DMS53 (cell line): ENCODE results near the gene PEX3.

Experiments
- DNase-seq: peaks from one replicate; lab custom pipeline; 2025; lab: John Stamatoyannopoulos, UW

PEX3 gene, protein sequence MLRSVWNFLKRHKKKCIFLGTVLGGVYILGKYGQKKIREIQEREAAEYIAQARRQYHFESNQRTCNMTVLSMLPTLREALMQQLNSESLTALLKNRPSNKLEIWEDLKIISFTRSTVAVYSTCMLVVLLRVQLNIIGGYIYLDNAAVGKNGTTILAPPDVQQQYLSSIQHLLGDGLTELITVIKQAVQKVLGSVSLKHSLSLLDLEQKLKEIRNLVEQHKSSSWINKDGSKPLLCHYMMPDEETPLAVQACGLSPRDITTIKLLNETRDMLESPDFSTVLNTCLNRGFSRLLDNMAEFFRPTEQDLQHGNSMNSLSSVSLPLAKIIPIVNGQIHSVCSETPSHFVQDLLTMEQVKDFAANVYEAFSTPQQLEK

DNA sequence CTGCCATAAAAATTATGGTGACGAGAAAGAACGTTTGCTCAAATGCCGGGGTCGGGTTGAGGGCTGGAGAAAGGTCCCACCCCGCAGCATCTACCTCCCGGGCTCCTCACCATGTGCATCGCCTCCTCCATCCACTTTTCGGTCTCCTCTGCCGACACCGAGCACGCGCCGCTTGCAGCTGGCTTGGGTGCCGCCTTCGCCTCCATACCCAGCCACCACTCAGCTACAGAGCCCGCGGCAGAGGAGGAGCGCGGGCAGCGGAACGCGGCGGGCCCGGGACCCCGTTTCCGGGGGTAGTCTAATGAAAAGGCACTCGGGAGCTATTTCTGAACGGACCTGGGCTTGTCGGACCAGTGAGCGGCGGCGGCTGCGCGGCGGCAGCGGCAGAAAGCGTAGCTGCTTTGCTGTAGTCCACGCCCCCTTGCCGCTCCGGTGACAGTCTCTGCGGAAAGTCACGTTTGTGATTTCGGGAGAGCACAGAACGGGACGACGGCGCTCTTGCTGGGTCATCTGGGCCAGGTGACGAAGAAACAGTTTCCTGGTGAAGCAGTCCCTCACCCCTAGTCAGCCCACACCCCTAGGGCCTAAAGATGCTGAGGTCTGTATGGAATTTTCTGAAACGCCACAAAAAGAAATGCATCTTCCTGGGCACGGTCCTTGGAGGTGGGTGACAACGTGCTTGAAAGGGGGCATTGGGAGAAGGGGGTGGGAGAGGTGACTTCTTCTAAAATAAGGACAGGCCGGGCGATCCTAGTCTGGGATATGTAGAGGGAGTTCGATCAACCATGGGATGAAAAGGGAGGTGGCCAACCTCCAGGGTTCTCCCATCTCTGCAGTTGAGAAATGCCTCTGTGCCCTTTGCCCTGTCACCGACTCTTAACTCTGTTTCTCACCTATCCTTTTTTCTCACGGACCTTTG, at the start of gene PEX3, which contains the start of gene ADAT2:
Gene PEX3, plus strand, starts transcription at position 353 of the 919 bp plus-strand sequence. Its CDS starts 238 bp downstream, at position 591.
Gene ADAT2, minus strand, starts transcription at position 243 of the 919 bp plus-strand sequence. Its CDS starts 37 bp downstream, at position 206.
- DNase-seq = peak; percentile 95

DNA sequence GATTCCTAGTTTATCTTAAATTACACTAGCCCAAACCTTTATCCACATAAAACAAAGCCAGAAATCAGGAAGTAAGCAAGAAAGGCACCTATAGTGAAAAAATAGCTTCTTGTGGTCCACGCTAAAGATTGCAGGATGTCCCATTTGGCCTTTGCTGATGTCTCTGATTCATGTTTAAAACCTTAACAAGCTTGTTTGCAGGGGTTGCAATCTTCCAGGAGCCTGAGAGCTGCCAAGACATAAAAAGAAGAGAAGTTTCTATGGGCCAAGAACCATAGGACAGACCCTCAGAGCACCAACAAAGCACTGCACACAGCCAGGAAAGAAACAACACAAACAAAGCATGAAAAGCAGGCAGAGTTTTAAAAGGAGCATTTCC, 49.5 kb upstream of the PEX3 start:
- DNase-seq = no peak

DNA sequence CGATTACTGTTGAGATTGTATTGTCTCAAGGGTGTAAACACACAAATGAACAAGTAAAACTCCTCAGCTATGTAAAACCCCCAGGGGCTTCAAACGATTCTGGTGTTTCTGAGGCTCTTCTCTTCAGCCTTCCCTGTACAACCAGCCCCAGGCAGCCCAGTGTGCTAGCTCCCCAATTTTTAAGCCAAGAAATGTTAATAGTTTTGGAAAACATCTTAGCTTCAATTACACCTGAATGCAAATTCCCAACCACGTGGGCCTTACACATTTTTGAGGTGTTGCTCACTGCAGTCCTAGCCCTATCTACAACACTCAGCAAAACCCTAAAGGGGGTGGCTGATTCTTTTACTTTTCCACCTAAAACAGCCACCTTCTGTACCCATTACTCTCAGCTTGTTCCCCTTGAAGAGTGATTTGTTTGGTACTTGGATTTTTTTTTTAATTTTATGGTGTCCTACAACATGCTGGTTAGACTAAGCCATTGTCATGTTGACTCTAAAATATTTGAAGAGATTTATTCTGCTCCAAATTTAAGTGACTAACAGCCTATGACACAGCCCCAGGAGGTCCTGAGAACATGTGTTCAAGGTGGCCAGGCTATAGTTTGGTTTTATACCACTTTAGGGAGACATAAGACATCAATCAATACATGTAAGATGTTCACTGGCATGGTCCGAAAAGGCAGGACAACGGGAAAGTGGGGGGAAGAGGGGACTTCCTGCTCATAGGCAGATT, 48.8 kb upstream of the PEX3 start:
- DNase-seq = no peak

DNA sequence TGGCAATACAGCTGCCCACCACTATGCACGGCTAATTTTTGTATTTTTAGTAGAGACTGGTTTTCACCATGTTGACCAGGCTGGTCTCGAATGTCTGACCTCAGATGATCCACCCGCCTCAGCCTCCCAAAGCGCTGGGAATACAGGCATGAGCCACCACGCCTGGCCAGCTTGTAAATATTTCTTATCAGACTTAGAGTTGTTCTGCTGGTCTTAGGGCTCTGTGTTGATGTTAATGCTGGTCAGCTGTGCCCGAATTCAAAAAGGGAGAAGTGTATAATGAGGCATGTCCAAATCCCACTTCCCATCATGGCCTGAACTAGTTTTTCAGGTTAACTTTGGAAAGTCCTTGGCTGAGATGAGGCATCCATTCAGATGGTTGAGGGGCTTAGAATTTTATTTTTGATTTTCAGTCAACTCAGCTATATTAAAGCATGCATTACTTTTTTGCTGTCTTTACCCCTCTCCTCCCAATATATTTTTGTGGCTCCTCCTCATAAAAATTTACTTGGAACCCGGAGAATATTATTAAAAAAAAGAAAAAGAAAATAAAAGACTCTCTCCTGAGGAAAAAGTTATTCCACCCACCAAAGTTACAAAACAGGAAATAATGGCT, 47.8 kb upstream of the PEX3 start:
- no peak for DNase-seq

DNA sequence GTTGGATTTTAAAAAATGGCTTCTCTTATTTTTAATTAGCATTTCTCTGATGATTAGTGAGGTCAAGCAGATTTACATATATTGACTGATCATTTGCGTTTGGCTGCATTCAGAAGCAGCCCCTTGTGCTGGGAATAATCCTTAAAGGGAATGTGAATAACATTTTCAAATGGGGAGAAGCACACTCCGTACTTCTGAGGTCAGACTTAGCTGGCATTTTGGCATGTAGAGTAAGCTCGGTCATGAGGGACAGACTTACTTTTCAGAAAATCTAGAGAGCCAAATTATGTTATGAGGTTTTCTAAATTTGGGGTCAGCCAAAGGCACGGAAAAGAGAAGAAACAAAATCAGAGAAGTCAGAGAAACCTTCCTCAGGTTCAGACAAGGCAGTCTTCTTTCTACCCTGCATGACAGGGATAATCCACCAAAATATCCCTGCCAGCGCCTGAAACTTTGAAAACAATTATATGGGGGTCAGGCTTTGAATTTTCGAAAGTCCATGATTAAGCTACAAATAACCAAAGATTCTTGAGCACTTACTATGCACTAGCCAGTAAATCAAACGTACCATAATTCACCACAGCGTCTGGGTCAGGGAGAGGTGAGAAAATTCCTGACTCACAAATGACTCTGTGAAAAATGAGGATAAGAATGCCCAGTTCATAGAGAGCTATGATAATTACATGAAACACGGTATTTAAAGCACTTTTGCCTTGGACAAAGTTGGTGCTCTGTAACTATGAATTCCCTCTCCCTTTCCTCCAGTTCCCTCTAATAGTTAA, 45.0 kb upstream of the PEX3 start:
- no peak for DNase-seq

DNA sequence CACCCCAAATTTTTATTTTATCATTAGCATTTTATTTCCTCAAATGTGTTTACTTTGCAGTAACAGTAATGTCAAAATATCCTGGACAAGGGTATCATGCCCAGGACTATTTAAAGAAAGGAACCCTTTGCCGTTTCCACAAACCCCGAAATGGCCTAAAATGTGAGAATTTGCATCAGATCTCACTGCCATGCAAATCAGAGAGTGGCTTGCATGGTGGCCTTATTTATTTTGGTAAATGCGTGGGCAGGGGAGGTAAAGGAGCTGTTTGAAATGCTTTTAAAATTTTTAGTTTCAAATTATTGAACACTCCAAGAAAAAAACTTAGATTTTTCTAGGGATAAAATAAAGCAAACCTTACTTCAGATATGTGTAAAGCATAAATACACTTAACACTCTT, 43.9 kb upstream of the PEX3 start:
- DNase-seq = no peak

DNA sequence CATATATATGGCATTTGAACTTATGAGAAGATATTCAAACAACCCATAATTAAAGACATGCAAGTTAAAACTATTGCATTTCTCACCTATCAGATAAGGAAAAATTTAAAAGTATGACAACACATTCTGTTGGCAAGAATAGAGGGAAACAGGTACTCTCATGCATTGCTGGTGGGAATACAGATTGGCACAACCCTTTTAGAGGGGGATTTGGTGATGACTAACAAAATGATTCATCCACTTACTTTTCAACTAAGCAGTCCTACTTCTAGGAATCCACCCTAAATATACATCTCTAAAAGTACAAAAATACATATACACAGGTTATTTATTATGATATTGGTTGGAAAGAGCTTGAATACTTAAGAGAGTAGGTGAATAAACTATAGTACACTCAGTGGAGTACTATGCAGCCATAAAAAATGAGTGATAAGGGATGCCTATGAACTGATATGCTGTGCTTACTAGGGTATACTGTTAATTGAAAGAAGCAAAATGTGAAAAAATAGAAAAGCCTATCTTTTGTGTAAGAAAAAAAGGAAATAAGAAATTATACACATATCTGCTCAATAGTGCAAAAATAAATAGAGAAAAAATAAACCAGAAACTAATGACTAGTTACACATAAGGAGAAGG, 42.3 kb upstream of the PEX3 start:
- DNase-seq = no peak

DNA sequence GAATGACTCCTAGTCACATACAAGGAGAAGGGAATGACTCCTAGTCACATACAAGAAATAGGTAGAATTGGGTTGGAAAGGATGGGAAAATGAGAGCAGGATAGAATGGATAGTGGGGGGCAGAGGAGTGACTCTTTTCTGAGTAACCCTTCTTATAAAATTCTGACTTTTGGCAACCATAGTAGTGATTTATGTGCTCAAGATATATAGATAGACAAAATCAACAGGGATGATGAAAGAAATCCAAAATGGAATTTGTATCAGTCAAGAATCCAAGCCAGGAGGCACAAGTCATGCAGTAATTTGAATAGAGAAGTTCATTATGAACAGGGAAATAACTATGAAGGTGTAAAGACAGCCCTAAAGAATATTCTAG, 41.8 kb upstream of the PEX3 start:
- no peak for DNase-seq

DNA sequence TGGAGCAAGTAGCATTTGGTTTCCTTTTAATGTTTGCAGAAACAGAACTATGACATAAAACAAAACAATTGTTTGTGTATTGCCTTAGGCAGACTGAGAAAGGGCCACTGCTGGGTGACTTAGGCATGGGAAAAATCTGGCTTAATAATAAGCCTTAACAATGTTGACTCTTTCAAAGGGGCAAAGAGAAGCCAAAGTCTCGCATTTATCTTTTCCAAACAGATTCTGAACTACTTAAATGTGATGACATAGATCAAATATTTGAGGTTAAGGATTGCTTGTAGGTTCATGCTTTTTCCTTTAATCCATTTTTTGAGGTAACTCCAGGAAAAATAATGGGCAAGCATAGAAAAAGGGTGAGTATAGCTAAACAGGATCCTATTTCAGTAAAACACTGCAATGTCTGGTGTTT, 39.7 kb upstream of the PEX3 start:
- no peak for DNase-seq

DNA sequence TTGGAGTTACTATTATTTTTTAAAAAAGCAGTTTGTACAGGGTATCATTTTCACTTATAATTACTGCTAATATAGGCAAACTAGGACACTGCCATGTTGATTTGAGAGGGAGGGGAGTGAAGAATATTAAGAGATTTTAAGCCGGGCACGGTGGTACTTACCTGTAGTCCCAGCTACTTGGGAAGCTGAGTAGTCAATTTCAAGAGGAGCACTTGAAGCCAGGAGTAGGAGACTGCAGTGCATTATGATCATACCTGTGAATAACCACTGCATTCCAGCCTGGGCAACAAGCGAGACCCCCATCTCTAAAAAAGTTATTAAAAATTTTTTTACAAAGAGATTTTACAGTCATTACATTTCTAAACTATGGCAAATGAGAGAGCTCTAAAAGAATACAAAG, 35.8 kb upstream of the PEX3 start:
- DNase-seq = no peak

DNA sequence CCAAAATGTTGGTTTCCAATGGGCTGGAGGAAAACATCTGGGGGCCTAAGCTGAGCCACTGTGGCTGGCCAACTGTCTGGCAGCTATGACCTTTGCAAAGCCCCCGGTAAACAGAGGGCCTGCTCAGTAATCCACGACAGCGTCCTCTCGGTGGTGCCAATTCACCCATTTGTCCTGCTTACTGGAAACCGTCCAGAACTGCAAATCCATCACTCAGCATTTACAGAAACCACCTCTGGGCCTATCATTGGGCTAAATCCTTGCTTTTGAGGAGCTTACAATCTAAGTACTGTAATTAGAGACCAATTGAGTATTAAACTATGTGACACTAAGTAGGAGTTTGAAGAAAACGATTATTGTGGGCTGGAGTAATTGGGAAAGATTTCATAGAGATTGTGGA, 31.1 kb upstream of the PEX3 start:
- DNase-seq = no peak

DNA sequence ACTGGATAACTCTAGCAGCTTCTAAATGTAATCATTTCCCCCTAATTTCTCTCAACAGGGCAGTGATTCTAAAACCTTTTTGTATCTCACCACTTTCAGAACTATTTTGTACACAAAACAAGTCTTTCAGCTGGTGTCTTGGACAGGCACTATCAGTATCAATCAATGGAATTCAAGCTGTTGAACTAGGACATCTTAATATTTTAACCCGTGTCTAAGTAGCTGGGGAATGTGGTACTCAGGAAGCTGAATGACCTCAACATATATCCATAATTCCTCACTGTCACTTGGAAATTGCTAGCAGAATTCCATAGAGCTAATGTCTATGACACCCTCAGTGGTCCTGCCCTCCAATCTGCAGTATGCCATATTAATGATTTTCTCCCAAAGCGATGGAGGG, 24.6 kb upstream of the PEX3 start:
- DNase-seq = no peak

DNA sequence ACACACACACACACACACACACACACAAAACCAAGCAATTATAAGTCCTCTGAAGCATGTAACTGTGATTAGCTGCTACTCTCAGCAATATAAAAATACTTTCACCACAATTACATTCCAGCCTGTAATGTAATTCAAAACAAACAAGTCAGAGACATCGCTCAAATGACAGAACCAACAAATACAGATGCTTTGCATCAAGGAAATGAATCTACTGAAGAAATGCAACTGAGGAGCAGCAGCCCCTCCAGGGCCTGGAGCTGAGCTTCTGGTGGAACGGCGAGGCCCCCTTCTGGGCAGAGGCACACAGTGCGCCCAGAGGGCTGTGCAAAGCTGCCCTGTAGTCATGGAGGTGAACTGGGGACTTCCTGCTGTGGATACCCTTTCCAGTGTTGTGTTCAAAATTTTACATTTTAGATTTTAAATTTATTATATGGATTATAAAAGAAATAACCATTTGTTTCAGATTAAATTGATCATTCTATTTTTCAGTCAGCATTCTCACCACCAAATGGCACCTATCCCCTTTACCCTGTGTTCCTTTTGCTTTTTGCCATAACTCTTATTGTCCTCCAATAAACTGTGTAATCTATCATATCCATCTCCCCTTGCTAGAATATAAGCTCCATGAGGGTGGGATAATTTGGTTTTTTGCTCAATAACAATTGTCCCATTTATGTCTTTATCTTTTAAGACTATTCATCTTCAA, 23.3 kb upstream of the PEX3 start:
- DNase-seq = peak; percentile 80

DNA sequence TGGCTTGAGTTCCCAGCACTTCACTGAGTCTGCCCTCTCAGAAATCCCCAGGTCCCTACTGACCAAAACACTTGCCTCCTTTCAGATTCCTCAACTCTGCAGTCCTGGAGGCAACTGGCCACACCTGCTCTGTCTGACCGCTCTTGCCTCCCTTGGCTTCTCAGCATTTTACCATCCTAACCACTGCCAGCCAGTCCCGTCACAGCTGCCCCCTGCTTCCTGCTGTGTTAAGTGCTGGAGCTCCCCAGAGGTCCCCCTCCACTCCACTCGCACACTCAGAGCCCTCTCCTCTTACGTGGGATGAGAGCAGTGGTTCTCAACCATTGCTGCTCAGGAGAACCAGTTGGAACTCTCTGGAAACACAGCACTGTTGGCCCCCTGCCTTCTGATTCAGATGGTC, 20.6 kb upstream of the PEX3 start:
- DNase-seq = no peak

DNA sequence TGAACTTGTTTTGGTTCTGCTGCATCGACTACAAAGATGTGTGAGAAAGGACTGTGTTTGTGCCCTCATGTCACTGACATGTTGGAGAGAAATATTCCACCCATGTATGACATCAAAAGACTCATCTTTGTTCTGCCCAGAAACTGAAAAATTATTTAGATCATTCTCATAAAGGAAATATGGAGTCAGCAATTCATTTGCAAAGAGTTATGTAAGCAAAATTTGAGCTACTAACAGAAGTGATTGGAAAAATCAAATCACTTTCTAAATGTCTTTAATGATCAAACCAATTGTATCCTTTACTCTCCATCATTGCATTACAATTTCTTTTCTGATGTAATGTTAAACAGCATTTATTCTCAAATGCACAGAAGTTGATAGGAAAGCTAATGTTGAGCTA, 19.4 kb upstream of the PEX3 start:
- DNase-seq = no peak

DNA sequence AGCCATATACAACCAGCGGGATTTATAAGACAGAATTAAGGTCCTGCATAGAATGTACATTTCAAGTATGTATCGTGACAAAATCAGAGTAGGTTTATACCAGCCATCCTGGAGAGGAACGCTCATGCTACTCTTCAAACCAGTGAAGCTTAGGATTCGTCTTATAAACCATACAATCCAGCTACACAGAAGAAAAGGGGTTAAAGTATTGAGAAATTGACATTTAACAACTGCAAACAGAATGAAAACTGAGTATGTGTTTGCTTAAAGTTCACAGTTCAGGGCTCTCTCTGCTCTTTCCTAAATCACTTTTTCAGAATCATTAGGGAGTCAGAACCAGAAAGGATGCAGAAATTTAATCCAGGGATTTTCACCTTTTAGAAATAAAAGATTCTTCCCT, 18.0 kb upstream of the PEX3 start:
- no peak for DNase-seq

DNA sequence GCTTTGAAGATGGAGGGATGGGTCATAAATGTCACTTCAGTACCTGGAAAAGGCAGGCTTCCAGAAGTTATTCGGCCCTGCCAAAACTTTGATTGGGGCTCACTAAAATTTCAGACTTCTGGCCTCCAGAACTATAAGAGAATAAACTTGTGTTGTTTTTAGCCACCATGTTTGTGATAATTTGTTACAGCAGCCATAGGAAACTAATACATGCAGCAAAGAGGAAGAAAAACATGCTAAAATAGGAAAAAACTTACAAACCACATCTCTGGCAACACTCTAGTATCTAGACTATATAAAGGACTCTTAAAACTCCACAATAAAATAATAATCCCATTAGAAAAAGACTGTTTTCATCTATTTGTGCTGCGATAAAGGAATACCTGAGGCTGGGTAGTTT, 9.6 kb upstream of the PEX3 start:
- DNase-seq = no peak

DNA sequence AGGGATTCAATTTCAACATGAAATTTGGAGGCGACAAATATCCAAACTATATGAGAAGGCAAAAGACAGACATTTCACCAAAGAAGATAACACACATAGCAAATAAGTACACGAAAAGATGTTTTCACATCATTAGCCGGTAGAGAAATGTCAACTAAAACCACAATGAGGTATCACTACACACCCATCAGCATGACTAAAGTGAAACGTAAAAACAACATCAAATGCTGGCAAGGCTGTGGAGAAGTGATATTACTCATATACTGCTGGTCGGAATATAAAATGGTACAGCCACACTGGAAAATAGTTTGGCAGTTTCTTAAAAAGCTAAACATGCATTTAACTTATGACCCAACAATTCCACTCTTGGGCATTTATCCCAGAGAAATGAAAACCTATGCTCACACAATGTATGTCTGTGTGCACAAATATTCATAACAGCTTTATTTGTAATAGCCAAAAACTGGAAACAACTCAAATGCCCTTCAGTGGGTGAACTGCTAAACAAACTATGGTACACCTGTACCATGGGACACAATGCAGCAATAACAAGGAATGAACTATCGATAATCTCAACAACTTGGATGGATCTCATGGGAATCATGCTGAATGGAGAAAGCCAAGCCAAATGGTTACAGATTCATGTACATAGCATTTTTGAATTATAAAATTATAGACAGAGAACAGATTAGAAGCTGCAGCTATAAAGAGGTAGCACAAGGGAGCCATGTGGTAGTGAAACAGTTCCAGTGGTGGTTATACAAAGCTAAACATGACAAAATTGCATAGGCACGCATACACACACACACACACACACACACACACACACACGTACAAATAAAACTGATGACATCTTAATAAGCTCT, 8.7 kb upstream of the PEX3 start:
- DNase-seq = no peak

DNA sequence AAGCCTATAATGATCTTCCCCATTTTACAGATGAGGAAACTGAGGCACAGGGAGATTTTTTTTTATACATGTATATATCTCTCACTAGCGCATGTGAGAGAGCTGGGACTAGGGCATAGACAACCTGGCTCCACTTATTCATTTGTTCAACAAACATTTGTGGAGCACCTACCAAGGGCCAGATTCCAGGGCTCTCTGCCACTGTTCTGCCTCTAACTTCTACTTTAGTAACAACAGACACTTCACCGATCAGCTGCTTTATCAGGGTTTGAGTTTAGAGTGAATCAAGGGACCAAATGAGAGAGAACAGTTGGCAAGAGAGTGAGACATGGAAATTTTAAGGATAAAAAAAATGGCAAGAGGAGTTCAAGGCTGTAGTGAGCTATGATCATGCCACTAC, 7.5 kb upstream of the PEX3 start:
- DNase-seq = no peak
